Activated CD4-positive, alpha-beta T cell treated with anti-CD3 and anti-CD28 coated beads, Interleukin-2, Interleukin-4, amounts not matched to agents 100 ng/mL and 50 ng/mL, durations not matched to agents 16 hours and 8 hours (primary cell): ENCODE results near the gene PKHD1.
A peak's percentile ranks its signal among the peaks of the same experiment; 100 is the strongest.
"Not testable (repeated sequence)": the region's sequence is repeated elsewhere in the genome, so short reads cannot be mapped to it uniquely, and the experiment has no call there.

ENCODE experiments used
- DNase-seq: peaks from one replicate; pipeline ENCODE4 v3.0.0-alpha.2; 2020; ENCODE audit warnings: low spot score

PKHD1 gene

DNA sequence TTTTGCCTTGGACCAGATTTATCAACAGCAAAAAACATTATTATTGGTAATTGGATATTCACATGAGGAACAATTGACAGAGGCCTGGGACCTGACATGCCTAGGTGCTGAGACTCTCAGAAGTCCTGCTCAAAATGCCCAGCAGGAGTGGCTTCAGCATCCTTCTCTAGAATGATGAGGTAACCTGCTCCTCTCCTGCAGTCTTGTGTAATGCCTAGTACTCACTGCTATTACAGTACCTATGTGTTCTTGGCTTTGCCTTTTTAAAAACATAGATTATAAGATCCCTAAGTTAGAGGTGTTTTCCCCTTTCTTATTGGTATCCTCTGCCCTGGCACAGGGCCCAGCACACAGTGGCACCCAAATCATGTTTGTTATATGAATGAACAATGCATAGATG is 230.9 kb downstream of the PKHD1 start:
- DNase-seq: no peak

DNA sequence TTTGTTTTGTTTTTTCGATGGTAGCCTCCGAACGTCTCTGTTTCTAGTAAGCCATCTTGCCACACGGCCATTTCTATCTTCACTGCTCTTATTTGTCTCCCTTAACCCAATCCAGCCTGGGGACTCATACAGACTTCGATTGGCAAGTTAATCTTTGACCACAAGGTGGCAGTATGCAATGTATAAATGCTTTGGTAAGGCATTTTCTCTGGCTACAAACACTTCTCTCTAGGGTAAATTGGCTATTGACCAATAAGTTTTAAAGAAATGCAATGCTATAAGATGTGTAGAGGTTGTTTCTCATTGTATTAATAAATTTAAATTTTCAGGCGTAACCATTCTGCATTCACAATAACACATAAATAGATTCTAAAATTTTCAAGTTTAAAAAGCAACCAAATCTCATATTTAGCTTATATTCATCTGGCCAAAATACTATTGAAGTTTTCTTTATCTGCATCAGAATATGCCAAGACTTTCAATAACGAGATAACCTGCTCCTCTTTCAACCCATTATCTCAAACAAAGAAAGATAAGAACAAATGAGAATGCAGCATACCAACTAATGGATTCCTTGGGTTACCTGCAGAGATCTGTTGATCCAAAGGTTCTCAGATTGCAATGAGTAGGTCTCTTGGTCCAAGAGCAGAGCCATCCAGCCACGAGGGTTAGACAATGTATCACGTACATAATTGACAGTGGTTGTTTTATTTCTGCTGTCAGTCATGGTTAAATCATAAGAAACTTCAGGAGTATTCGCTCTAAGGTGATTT is 231.9 kb downstream of the PKHD1 start:
- DNase-seq: peak; percentile 63

GRCh38 chr6:51854876-51855275 is 232.5 kb downstream of the PKHD1 start:
- no peak for DNase-seq

GRCh38 chr6:51854347-51854746 is 233.1 kb downstream of the PKHD1 start:
- no peak for DNase-seq

DNA sequence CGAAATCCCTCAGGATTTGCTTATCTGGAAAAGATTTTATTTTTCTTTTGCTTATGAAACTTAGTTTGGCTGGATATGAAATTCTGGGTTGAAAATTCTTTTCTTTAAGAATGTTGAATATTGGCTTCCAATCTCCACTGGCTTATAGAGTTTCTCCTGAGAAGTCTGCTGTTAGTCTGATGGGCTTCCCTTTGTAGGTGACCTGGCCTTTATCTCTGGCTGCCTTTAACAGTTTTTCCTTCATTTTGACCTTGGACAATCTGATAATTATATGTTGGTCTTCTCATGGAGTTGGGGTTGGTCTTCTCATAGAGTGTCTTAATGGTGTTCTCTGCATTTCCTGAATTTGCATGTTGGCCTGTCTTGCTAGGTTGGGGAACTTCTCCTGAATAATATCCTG is 234.3 kb downstream of the PKHD1 start:
- DNase-seq: not testable (repeated sequence)

- no peak for DNase-seq
Measured at GRCh38 chr6:51846531-51846930, 240.9 kb downstream of the PKHD1 start.

GRCh38 chr6:51844336-51844735 is 243.1 kb downstream of the PKHD1 start:
- no peak for DNase-seq

GRCh38 chr6:51843456-51844056 is 243.9 kb downstream of the PKHD1 start:
- no peak for DNase-seq

- no peak for DNase-seq
Measured at GRCh38 chr6:51842804-51843378, 244.5 kb downstream of the PKHD1 start.

- no peak for DNase-seq
Measured at GRCh38 chr6:51842061-51842803, 245.2 kb downstream of the PKHD1 start.

GRCh38 chr6:51841626-51842025 is 245.8 kb downstream of the PKHD1 start:
- DNase-seq: no peak

GRCh38 chr6:51839726-51840374 is 247.6 kb downstream of the PKHD1 start:
- DNase-seq: no peak

DNA sequence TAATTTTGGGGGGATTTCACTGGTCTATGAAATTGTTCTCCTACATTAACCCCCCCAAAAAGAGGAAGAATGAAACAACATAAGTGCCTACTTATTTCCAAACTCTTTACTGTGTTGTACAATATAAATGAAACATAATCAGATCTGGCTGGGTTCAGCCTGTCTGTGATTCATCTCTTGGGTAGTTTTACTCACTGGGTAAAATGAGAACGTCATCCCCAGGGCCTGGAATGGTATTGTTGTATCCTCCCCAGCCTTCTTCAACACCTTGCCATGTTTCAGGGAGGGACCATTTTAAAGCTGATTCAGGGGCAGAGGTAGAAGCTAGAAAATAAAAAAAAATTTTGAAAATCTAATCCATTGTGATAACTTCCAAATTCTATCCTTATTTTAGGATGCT is 256.7 kb downstream of the PKHD1 start:
- no peak for DNase-seq

- DNase-seq: no peak
Measured at GRCh38 chr6:51827580-51827979, 259.8 kb downstream of the PKHD1 start.

- no peak for DNase-seq
Measured at GRCh38 chr6:51824940-51825339, 262.5 kb downstream of the PKHD1 start.

DNA sequence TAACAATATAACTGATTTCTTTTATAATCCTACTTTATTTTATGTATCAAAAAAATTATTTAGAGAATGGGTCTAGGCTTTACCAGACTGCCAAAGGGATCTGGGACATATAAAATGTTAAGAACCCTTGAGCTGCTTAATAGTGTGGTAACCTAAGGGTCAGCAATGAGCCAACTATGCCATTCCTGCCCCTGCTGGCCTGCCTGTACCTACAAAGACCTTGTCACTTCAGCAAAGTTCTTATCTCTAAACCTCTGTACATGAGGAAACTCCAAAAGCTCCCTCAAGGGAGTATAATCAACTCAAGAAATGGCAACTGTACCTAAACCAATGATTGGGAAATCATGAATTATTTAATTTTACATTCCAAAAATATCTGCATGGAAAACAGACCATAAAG is 266.9 kb downstream of the PKHD1 start:
- no peak for DNase-seq

- DNase-seq: no peak
Measured at GRCh38 chr6:51818520-51819022, 268.8 kb downstream of the PKHD1 start.

- no peak for DNase-seq
Measured at GRCh38 chr6:51817832-51818231, 269.6 kb downstream of the PKHD1 start.

- no peak for DNase-seq
Measured at GRCh38 chr6:51814418-51814817, 273.0 kb downstream of the PKHD1 start.

GRCh38 chr6:51813904-51814303 is 273.5 kb downstream of the PKHD1 start:
- DNase-seq: no peak

DNA sequence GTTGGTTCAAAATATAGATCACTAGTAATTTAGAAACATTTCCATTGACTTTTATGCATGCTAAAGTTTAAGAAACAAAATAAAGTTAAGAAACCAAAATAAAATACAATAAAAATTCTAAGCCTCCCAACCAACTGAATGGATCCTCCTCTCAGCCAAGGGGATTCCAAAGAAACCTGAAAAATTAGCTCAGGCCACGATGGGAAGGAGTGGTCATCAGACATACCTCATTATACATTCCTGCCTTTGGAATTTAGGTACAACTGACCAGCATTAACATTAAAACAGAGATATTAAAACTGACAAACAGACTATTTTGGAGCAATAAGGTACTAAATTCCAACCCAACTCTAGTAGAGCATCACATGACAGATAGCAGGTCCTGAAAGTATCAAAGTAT is 275.2 kb downstream of the PKHD1 start:
- DNase-seq: no peak

- DNase-seq: no peak
Measured at GRCh38 chr6:51805517-51805916, 281.9 kb downstream of the PKHD1 start.
